ENCODE results near the gene PIK3R6. TPM values are rescaled to one million over a fixed set of nuclear protein-coding genes. Genes with fewer than 3 reads are reported as not detected.

PIK3R6 gene, protein sequence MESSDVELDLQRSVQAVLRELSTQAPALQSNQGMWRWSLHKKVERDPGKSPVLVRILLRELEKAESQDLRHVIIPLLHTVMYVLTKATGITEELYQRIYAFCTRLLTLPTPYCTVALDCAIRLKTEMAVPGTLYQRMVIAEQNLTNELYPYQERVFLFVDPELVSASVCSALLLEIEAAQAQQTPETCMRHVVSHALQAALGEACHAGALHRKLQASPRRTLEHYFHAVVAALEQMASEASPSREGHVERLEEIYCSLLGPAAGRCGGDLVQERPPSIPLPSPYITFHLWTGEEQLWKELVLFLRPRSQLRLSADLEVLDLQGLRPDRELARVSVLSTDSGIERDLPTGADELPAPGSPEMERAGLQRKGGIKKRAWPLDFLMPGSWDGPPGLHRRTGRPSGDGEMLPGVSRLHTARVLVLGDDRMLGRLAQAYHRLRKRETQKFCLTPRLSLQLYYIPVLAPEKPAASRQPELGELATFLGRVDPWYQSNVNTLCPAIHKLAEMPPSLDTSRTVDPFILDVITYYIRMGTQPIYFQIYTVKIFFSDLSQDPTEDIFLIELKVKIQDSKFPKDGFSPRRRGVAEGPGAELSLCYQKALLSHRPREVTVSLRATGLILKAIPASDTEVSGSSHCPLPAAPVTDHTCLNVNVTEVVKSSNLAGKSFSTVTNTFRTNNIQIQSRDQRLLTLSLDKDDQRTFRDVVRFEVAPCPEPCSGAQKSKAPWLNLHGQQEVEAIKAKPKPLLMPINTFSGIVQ
- total RNA-seq, result under 0.01 and 0.38 TPM in 2 replicates

DNA sequence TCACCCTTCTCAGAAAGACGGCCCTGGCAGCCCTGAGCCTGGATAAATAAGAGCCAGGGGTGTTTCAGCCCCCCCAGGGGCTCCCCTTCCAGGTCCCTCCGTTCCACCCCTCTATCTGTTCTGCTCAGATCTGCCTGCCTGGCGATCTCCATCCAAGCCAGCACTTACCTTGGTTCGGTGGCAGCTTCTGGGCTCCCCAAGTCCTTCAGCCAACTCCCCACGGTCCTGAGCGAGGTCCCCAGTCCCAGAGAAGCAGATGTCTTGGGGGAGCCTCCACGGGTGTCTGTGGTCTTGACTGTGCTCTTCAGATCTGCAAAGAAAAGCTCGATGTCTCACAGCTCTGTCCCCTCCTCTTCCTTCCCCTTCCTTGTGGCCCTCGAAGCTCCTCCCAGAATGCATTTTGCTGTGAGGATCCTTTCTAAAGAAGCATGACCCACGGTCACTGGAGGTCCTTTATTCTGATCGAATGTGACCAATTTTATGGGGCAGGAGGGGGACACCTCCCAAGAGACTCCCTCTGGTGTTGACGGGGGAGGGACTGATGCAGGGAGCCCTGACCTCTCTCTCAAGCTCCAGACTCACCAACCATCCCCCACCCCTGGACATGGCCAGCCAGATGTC, at the start of gene PIK3R6:
PIK3R6 (minus strand) TSS at position 314 of the 621 bp plus-strand sequence. CDS start 17,880 bp downstream, outside the sequence.

DNA sequence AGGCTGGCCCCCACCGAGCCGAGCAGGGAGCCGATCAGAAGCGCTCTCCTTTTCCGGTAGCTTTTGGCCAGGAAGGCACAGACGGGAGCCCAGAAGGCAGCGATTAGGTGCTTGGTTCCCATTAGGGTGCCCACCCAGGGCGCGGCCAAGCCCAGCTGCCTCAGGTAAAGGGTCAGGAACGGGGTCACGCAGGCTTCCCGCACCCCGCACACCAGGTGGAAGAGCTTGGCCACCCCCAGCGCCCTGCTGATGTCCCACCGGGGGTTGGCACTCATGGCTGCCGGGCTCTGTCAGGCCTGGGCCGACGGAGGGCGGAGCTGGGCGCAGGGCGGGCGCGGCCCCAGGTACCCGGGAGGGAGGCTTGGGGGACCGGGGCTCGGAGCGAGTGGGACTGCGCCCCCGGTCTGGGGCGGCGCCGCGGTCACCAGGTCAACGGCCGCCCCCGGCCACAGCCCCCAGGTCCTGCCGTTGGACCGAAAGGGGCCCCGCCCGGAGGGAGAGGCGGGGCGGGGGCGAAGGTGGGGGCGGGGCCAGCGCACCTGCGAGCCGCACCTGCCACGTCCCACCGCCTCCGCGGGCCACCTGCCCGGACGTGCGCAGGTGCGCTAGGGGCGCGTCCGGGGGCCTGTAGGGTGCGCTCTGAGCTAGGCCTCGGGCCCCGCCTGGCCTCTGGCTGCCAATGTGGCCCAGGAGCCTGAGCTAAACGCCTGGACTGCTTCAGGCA, 68.5 kb downstream of the PIK3R6 start, which contains the start of gene MFSD6L:
MFSD6L (minus strand) TSS at position 520 of the 724 bp plus-strand sequence; CDS start at position 275, 245 bp downstream.

DNA sequence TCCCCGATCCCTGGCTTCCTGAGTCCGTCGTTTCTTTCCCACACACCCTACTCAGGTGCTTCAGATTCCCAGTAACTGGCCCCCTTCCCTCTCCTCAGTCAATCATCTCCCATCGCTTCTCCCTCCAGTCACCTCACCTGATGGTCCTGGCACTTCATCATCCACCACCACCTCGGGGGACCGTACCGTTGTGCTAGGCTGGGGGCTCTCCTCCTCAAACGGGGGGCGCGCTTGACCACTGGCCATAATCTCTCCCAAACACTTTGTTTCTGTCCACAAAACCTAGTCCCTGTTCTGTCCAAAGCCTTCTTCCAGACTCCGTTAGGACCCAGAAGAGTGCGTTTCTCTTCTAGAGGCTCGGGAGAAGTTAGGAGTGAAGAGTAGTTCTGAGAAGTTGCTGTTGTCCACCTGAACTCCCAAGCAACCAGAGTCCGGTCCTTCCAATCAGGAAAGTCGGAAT, 109.3 kb downstream of the PIK3R6 start, which contains the start of gene SPDYE4:
SPDYE4 (minus strand) TSS at position 410 of the 460 bp plus-strand sequence; CDS start at position 246, 164 bp downstream.

Other genes starting within 250 kb of the PIK3R6 start
- 76.9 and 187 TPM in 2 replicates for gene MYH10, start 236.9 kb downstream of the PIK3R6 start, total RNA-seq
- gene CCDC42, start 122.8 kb downstream of the PIK3R6 start, total RNA-seq, result not detected in 2 replicates
- gene SPDYE4, start 109.1 kb downstream of the PIK3R6 start, total RNA-seq, result not detected in 2 replicates
- gene MFSD6L, start 68.3 kb downstream of the PIK3R6 start, total RNA-seq, result not detected in 2 replicates
- gene PIK3R5, start 98.0 kb upstream of the PIK3R6 start, total RNA-seq, result under 0.01 and 0.38 TPM in 2 replicates
- under 0.01 and 0.28 TPM in 2 replicates for gene NTN1, start 153.8 kb upstream of the PIK3R6 start, total RNA-seq

All from regular cardiac myocyte (primary cell).